H7 (cell line): ENCODE data around the gene ARMC12. TPM values are rescaled to one million over a fixed set of nuclear protein-coding genes. Genes with fewer than 3 reads are reported as not detected.
"Not testable (repeated sequence)": the region's sequence is repeated elsewhere in the genome, so short reads cannot be mapped to it uniquely, and the experiment has no call there.

Experiments
- DNase-seq: peaks from one replicate; pipeline ENCODE4 v3.0.0; 2012
- H3K27me3 ChIP-seq: 2 replicates; pipeline ENCODE4 v1.6.0; 2011; ENCODE audit warnings: mild to moderate bottlenecking, low read length; ENCODE audit not compliant: control insufficient read depth, insufficient read depth
- H3K36me3 ChIP-seq: replicated peaks from 2 replicates; pipeline ENCODE4 v1.5.1; 2011; ENCODE audit warnings: low read length; ENCODE audit not compliant: control insufficient read depth, insufficient read depth
- H3K4me3 ChIP-seq: 2 replicates; pipeline ENCODE4 v1.5.1; 2011; ENCODE audit warnings: low read depth, mild to moderate bottlenecking, control low read depth, low read length, moderate library complexity; ENCODE audit not compliant: insufficient read depth
- total RNA-seq: library from RNA; depleted of rRNA; stranded (reverse); fragments of >200 nt; shearing (Covaris generic); gene quantifications from 2 replicates; pipeline ENCODE4 v1.2.3, GENCODE V29; 2014; rRNA removed

ARMC12 gene
- total RNA-seq = 0.94 and 3.0 TPM in 2 replicates

DNA sequence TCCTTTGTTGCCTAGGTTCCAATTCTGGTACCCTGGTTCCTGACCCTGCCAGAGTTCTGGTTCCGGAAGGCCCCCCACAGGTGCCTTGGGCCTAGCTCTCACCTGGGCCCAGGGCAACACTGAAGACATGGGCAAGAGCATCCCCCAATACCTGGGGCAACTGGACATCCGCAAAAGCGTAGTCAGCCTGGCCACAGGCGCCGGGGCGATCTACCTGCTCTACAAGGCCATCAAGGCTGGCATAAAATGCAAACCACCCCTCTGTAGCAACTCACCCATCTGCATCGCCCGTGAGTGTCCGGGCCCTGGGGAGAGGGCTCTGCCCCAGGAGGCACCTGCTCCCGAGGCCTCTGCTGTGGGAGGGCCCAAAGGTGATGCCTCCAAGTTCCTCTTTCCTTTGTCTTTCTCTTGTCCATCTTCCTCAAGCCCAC, at the start of gene ARMC12:
Gene ARMC12, plus strand, starts transcription at position 51 of the 431 bp plus-strand sequence. Its CDS starts 77 bp downstream, at position 128.
- H3K36me3 ChIP-seq = no peaks in the 10 kb centered on the region
- H3K27me3 ChIP-seq = no peaks in the 10 kb centered on the region
- DNase-seq = no peak
- H3K4me3 ChIP-seq = no peak within 1 kb of the TSS

DNA sequence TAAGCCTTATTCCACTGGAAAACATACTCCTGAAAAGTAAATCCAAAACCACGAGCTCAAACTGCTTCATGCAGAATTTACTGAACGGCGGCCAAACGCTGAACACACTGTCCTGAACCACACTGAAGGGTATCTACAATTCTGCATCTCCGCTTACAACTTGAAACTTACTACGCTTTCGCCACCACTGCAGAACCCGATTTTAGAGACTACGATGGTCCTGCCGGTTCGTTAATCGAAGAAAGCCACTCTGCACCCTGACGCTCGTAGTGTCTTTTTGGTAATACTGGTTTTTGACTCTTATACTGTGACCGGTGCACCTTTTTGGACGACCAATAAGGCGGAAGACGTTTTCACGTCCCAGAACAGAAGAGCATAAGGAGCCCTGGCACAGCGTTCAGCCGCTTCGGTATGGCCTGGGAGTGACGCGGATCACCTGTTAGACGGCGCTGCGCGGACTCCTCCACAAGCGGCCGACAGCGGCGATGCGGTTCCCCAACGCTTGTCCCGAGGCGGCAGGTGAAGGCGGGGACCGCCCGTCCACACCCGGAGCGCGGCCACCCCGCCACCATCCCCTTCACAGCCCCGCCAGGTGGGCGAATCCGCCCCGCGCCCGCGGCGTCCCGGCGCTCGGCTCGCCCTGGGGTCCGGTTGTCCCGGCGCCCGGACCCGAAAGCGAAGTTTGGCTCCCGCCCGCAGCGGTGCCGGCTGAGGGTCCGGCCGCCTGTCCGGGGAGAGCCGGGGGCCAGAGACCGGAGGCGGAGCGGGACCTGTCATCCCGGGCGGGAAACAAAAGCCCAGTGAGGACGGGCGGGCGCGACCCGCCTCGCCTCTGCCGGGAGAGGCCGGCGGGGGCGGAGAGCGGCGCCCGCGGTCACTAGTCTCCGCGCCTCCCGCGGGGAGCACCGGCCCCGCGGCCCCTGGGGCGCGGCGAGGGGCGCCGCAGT, 48.9 kb upstream of the ARMC12 start:
- peak; percentile 78 for DNase-seq
- no peaks in the 10 kb centered on the region for H3K36me3 ChIP-seq
- peak overlapping the region; percentile 70 for H3K4me3 ChIP-seq
- peaks cover 6% of the 10 kb centered on the region for H3K27me3 ChIP-seq

DNA sequence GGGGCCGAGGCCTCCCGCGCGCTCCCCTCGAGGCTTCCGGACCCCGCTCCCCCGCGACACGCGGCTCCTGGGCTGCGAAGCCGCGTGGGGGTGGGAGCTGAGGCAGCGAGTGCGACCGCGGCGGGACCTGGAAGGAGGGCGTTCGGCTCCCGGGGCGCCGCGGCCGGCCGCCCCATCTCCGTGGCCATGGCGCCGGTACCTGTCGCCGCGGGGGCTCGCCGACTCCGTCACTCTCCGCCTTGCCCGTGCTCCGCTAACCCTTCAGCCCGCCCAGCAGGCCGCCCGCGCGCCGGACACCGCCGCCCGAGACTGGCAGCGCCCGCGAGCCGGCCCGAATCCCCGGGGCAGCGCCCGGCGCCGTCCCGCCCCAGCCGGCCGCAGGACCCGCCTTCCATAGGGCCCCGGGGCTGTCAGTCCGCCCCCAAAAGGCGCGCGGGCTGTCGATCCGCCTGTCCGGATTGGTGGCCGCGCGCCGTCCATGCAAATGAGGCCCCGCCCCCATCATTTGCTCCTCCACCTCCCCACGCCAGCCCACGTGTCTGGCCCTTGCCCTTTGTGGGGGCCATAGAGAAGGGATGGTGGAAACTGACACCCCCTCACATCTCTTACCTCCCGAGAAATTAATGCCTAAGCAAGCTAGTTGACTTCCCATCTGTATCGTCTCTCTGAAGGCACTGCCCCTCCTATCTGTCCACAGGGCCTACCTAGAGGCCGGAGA, 48.1 kb upstream of the ARMC12 start, which contains the start of gene FKBP5:
Gene FKBP5, minus strand, starts transcription at position 311 of the 718 bp plus-strand sequence. CDS start 46,091 bp downstream, outside the sequence.
- H3K4me3 ChIP-seq = peak within 1 kb of the TSS; percentile 70
- no peaks in the 10 kb centered on the region for H3K36me3 ChIP-seq
- peaks cover 6% of the 10 kb centered on the region for H3K27me3 ChIP-seq
- peak; percentile 98 for DNase-seq

DNA sequence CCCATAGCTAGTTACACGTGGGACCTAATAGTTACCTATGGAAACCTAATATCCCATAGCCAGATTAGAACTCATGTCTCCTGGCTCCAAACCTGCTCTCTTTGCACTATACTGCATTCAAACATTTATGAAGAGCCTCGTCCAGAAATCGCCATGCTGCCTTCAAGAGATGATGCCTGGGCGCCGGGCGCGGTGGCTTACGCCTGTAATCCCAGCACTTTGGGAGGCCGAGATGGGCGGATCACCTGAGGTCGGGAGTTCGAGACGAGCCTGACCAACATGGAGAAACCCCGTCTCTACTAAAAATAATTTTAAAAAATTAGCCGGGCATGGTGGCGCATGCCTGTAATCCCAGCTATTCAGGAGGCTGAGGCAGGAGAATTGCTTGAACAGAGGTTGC, 46.8 kb upstream of the ARMC12 start:
- not testable (repeated sequence) for H3K36me3 ChIP-seq, H3K27me3 ChIP-seq, DNase-seq, H3K4me3 ChIP-seq

DNA sequence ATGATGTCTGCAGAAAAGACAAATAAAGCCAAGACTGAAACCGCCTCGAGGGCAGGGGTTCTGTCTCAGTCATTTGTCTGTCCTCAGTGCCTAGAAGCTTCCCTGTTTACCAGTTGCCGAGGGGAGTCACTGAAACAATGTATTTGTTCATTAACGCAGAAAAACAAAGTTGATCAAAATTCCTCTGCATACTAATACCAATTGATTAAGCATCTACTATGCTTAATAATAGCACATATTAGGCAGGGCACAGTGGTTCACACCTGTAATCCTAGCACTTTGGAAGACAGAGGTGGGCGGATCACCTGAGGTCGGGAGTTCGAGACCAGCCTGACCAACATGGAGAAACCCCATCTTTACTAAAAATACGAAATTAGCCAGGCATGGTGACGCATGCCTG, 46.3 kb upstream of the ARMC12 start:
- no peaks in the 10 kb centered on the region for H3K36me3 ChIP-seq
- DNase-seq = no peak
- no peak overlapping the region for H3K4me3 ChIP-seq
- peaks cover 6% of the 10 kb centered on the region for H3K27me3 ChIP-seq

DNA sequence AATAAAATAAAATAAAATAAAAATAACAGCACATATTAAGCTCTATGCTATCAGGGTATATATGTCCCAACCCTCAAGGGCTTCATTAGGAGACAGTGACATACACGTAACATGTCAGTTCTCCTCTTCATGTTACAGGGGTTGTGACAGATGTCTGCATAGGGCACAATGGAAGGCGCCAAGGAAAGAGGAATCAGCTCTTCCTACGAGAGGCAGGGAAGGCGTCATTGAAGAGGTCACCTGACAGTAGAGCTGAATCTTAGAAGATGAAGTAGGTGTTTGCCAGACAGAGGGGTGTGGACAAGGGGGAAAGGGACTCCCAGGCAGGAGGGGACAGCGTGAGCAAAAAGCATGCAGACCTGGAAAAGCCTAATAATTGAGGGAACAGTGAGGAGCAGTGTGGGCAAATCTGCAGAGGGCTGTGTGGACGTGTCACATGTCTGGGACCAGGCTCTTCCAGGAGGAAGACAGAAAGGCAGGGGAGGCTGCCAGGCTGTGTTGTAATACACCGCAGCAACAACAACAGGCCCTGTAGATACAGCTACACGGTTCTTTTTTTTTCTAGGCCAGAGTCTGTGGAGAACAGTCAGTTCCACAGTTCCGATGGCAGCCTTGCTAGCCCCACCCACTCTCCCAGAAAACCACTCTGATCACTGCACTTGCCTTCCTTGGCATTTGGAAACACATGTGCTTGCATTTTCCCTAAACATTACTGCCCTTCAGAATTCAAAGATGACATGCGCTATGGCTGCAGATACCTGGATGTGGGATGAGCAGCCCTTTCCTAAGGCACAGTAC, 45.6 kb upstream of the ARMC12 start:
- DNase-seq = no peak
- no peak overlapping the region for H3K4me3 ChIP-seq

GRCh38 chr6:35694462-35694861, 42.4 kb upstream of the ARMC12 start:
- Histone ChIP-seq H3K27me3 (no peaks in the 10 kb centered on the region), H3K4me3 (no peak overlapping the region), H3K36me3 (no peaks in the 10 kb centered on the region)
- DNase-seq = no peak

More for the DNA sequence above, 45.6 kb upstream of the ARMC12 start:
- H3K36me3 ChIP-seq = no peaks in the 10 kb centered on the region
- peaks cover 6% of the 10 kb centered on the region for H3K27me3 ChIP-seq

DNA sequence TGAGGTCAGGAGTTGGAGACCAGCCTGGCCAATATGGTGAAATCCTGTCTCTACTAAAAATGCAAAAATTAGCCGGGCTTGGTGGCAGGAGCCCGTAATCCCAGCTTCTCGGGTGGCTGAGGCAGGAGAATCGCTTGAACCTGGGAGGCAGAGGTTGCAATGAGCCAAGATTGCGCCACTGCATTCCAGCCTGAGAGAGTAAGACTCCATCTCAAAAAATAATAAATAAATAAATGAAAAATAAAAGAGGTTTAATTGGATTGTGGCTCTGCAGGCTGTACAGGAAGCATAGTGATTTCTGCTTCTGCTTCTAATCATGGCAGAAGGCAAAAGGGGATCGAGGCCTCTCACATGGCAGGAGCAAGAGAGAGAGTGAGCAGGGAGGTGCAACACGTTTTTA, 38.4 kb upstream of the ARMC12 start:
- H3K36me3 ChIP-seq, H3K27me3 ChIP-seq, DNase-seq, H3K4me3 ChIP-seq: not testable (repeated sequence)

GRCh38 chr6:35698858-35699257, 38.0 kb upstream of the ARMC12 start:
- DNase-seq = no peak

GRCh38 chr6:35703554-35703953, 33.3 kb upstream of the ARMC12 start:
- no peaks in the 10 kb centered on the region for H3K27me3 ChIP-seq
- no peak overlapping the region for H3K4me3 ChIP-seq
- no peak for DNase-seq
- H3K36me3 ChIP-seq = no peaks in the 10 kb centered on the region

More at GRCh38 chr6:35698858-35699257, 38.0 kb upstream of the ARMC12 start:
- no peak overlapping the region for H3K4me3 ChIP-seq
- H3K27me3 ChIP-seq = no peaks in the 10 kb centered on the region
- no peaks in the 10 kb centered on the region for H3K36me3 ChIP-seq

- no peak for DNase-seq
- Histone ChIP-seq H3K27me3 (no peaks in the 10 kb centered on the region), H3K4me3 (no peak overlapping the region), H3K36me3 (no peaks in the 10 kb centered on the region)
These were observed 30.4 kb upstream of the ARMC12 start for GRCh38 chr6:35706468-35706867.

GRCh38 chr6:35707714-35708407, 29.0 kb upstream of the ARMC12 start:
- no peaks in the 10 kb centered on the region for H3K27me3 ChIP-seq
- no peaks in the 10 kb centered on the region for H3K36me3 ChIP-seq
- H3K4me3 ChIP-seq = no peak overlapping the region
- DNase-seq = no peak

DNA sequence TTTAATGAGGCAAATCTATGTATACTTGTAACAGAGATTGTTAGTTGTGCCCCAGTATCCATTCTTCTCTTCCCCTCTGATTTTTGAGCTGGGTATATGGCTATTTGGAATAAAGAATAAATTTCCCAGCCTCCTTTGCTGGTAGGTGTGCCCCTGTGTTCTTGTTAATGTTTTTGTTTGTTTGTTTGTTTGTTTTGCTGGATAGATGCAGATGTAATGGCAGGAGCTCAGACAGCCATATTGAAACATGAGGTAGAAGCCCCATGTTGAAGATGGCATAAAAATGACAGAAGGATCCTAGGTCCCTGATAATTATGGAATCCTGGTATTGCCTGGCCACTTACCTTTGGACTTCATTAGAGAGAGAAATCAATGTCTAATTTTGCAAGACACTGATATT, 28.2 kb upstream of the ARMC12 start:
- Histone ChIP-seq H3K4me3 (no peak overlapping the region), H3K27me3 (no peaks in the 10 kb centered on the region), H3K36me3 (no peaks in the 10 kb centered on the region)
- DNase-seq = no peak
